Stimulated activated CD8-positive, alpha-beta memory T cell treated with anti-CD3 and anti-CD28 coated beads, Interleukin-12 subunit alpha, Interleukin-12 subunit beta, amount 100 ng/mL, for 4 hours (primary cell): Measurements from ENCODE around the gene KCNAB3.
"Not testable (repeated sequence)": the region's sequence is repeated elsewhere in the genome, so short reads cannot be mapped to it uniquely, and the experiment has no call there.

Experiments
- DNase-seq: peaks from one replicate; pipeline ENCODE4 v3.0.0-alpha.2; 2020; ENCODE audit warnings: low read depth

The KCNAB3 gene

DNA sequence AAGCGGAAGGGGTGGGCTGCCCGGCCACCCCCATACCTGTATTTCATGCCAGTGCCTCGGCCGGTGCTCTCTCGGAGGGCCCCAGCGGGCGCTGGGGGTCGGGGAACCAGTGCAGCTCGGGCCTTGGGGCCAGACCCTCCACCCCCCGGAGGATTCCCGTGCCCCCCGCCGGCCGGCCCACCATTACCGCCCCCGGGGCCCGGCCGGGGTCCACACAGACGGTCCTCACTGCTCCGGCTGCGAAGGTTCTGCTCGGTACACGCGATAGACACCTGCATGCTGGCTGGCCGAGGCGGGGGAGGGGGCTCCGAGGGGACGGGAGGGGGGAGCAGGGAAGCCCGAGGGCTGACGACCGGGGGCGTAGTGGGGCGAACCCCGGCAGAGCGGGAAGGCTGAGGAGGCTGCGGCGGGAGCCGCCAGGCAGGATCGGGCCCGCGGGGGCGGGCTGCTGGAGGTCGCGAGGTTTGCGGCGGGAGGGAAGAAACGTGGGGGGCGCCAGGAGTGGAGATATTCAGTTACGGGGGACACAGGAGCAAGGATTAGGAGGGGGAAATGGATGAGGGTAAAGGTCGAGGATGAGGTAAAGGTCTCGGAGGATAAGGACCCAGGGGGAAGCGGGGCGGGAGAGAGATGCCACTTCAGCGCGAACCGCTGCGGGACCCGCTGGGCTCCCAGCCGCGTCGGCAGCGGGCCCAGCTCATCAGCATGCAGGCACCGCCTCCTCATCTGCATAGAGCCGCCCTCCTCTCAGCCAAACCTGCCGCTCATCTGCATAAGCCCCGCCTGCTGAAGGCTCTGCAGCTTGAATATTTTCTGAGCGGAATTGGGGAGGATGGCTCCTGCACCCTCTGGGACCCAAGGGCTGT lies at the start of gene KCNAB3:
KCNAB3 (minus strand) TSS at position 699 of the 866 bp plus-strand sequence; CDS start at position 278, 421 bp downstream.
- DNase-seq = no peak

DNA sequence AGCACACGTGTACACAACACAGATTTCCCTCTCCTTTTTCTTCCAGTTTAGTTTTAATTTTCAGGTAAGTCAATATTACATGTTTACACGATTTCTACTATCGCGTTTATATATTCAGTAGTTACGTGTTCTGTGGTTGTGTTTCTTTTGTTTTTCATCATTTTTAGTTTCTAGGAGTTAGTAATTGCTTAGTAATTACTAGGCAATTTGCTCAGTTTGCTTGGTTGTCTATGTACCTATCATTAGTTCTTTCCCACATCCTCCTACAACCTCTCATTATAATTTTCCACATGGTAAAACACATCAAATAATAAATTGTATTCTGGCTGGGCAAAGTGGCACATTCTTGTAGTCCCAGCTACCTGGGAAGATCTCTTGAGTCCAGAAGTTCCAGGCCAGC lies 48.1 kb upstream of the KCNAB3 start:
- no peak for DNase-seq

DNA sequence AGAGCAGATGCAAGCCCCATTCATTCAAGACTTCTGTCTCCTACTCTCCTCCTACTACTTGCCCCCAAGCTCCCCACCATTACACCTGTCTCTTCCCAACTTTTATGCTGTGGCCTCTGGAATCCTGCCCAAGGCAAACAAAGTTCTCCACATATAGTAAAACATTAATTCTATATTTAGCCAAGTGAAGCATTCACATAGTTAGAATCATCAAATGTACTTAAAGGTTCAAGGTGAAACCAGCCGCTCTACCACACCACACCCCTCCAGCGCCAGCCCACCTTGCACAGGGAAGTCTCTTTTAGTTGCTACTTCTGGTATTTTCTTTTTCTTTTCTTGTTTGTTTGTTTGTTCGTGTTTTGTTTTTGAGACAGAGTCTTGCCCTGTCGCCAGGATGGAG lies 47.4 kb upstream of the KCNAB3 start:
- DNase-seq = no peak

DNA sequence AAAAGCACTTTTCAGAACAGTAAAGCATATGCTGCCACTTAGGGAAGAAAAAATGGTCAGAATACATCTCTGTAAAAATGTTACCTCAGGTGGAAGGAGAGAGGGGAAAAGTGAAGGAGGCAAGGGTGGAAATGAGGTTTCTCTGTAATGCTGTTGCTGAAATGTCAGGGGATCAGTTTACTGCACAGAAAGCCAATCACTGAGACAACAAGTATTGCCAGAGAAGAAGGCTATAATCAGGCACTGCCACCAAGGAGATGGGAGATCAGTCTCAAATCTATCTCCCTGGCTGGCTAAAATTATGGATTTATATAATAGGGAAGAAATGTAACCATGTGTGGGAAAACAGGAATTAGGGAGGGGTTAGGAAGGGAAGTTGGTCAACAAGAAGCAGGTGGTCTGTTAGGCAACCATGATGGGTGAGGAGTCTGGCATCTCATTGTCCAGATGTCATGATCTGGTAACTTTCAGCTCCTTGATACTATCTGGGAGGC lies 45.0 kb upstream of the KCNAB3 start:
- no peak for DNase-seq

DNA sequence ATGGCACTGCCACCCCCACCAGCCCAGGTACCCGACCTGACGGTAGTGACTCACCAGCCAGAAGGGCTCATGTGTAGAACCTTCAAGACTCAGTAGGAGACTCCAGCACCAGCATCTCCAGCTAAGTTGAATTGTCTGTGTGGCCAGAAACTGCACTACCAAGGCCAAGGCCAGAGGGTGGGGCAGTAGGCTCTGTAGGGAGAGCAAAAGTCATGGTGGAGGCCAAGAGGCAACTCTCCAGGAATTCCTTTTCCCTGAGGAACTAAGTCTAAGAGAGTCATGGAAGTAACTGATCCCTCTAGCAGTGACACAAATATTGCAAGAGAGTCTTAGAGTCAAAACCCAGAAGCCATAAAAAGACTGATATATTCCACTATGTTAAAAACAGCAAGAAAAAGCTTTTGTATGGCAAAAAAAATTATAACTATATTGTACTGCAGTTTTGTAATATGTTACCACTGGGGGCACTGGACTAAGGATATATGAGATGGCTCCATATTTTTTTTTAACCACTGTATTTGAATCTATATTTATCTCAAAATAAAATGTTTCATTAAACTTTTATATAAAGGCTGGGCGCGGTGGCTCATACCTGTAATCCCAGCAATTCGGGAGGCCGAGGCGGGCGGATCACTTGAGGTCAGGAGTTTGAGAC lies 42.6 kb upstream of the KCNAB3 start:
- DNase-seq = no peak

DNA sequence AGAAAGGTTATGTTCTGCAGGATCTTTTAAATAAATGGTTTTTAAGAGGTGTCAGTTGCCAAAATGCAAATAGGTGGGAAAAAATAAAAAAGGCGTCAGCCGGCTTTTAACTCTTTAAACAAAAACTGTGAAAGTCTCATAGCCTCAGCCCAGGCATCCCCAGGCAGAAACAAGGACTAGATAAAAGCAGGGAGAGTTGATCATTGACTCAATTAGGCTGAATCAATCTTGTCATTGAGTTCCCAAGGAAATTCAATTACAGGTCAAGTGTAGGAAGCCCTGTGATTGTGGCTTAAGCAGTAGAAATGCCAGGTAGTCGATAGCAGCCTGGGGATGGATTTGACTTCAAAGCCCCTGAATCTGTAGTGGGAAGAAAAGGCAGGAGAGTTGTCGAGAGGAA lies 42.0 kb upstream of the KCNAB3 start:
- DNase-seq = no peak

DNA sequence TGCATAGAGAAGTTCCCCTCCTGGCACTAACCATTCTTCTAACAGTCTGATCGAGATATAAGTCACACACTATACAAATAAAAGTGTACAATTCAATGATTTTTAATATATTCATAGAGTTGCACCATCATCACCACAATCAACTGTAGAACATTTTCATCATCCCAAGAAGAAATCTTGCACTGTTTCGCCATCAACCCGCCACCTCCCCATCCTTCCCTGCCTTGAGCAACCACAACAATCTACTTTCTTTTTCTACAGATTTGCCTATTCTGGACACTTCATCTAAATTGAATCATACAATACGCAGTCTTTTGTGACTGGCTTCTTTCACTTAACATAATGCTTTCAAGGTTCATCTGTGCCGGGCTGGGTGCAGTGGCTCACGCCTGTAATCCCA lies 39.8 kb upstream of the KCNAB3 start:
- DNase-seq = no peak

DNA sequence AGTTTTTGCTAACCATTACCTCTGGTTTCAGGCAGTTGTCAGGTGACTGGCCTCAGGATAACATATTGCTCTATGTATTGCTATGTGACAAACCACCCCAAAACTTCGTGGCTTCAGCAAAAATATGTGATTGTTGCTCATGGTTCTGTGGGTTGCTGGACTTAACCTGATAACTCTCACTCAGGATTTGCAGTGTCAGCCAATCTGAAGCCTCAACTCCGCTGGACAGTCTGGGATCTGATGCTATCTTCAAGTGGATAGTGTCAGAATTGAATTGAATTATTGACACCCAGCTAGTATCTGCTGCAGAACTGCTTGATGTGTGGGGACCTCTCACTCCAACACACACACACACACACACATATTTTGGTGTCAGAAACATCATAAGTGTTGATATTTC lies 38.1 kb upstream of the KCNAB3 start:
- no peak for DNase-seq

DNA sequence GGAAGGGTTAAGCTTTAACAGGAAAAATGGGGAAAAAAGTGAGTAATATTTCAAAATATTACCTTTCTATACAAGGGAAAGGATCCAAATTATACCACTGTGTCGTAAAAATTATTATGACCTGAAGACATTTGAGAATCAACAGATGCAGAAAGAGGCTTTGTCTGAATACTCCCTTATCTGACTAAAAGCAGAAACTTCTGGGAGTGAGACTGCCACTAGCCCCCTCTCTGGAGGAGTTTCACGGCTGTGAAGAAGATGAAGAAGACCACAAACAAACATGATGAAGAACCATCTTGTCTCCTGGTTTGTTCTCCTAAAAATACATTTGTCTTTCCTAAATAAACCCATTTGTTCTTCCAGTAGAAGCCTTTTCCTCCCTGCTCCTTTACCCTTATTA lies 31.8 kb upstream of the KCNAB3 start:
- DNase-seq = no peak

DNA sequence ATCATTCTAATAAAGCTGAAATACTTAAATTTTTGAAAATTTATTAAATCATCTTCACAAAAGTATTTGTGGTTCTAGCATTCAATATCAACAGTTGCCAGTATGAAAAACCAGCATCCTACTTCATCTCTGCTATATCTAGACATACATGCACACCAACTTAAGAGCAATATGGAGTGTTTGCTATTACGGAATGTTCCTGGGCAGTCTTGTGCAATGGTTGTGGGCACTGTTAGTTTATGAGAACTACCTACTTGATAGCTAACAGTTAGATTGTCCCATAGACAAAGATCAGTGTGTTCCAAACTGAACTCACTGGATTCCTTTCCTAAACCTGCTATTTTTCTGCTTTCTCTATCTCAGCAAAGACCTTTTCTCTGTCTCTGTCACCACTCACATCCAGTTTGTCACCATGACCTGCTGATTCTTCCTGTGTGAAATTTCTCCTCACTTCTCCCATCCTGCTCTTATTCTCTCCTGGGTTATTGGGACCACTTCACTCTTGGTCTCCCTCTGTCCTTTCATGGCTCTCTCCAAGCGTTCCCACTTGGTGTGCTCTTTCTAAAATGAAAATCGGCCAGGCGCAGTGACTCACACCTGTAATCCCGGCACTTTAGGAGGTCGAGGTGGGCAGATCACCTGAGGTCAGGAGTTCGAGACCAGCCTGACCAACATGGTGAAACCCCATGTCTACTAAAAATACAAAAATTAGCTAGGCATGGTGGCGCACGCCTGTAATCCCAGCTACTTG lies 30.0 kb upstream of the KCNAB3 start:
- DNase-seq = no peak

DNA sequence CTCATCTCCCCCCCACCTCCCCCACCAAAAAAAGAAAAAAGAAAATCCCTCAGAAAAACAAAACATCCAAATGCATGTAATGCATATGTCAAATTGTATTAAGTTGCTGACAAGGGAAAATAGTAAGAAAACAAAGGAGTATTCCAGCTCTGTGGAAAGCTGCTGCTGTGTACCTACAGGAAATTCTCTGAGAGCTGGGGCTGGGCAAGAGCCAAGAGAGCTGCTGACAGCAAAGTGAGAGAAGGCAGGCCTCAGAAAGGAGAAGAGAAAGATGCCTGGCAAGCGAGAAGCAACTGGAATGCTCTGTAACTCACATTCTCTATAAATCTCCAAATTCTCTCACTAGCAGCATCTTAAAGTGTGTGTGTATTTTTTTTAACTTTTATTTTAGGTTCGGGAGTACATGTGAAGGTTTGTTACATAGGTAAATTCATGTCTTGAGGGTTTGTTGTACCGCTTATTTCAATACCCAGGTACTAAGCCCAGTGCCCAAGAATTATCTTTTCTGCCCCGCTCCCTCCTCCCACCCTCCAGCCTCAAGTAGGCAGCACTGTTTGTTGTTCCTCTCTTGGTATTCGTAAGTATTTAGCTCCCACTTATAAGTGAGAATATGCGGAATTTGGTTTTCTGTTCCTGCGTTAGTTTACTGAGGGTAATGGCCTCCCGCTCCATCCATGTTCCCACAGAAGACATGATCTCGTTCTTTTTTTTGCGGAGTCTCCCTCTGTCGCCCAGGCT lies 26.7 kb upstream of the KCNAB3 start:
- no peak for DNase-seq

DNA sequence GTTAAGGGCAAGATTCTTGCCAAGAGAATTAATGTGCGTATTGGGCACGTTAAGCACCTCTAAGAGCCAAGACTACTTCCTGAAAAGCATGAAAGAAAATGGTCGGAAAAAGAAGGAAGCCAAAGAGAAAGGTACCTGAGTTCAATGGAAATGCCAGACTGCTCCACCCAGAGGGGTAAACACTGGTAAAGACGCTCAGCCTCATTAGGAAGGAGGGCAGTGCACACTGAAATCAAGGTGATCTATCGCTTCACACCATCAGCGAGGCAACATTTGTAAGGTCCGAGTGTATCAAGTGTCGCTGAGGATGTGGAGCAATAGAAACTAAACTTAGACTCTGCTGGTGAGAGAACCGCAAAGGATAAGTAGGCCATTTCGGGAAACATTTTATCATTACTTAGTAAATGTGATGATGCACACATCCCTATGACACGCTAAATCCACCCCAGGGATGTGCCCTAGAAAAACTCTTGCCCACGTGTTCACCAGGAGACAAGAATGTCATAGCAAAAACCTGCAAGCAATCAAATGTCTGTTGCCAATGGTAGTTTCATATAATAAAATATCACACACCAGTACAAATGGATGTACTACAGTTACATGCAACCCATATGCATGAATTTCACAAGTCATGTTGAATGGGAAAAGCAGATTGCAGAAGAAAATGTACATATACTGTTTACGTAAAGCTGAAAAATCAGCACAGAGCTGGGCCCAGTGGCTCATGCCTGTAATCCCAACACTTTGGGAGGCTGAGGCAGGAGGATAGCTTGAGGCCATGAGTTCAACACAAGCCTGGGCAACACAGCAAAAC lies 26.0 kb upstream of the KCNAB3 start:
- DNase-seq = no peak

DNA sequence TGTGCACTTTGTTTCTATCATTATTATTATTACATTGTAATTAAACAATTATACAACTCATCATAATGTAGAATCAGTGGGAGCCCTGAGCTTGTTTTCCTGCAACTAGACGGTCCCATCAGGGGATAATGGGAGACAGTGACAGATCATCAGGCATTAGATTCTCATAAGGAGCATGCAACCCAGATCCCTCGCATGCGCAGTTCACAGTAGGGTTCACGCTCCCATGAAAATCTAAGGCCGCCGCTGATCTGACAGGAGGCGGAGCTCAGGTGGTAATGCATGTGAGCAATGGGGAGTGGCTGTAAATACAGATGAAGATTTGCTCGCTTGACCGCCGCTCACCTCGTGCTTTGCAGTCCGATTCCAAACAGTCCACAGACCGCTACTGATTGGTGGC lies 23.6 kb upstream of the KCNAB3 start:
- not testable (repeated sequence) for DNase-seq

DNA sequence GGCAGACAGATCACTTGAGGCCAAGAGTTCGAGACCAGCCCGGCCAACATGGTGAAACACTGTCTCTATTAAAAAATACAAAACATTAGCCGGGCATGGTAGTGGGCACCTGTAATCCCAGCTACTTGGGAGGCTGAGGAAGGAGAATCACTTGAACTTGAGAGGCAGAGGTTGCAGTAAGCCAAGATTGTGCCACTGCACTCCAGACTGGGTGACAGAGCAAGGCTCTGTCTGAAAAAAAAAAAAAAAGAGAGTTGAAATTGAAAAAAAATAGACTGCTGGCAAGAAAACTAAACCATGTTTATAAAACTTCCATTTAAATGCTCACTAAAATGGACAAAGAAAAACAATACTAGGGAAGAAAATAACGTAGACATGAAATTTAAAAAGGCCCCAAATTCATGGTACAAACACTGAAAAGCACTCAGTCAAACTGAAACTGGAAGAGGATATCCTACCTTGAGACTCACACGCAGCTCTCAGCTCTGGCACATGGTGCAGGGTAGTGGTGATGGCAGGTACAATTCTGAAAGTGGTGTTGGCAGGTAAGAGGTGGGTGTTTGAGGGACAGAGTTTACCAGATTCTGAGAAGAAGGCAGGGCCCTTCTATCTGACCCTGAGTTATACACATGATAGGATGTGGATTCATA lies 21.6 kb upstream of the KCNAB3 start:
- DNase-seq = no peak

DNA sequence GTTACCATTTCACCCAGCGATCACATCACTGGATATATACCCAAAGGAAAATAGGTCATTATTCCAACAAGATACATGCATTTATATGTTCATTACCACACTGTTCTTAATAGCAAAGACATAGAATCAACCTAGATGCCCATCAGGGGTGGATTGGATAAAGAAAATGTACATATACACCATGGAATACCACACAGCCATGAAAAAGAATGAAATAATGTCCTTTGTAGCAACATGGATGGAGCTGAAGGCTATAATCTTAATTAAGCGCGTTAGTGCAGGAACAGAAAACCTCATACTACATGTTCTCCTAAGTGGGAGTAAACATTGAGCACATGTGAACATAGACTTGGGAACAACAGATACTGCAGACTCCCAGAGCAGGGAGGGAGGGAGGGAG lies 20.9 kb upstream of the KCNAB3 start:
- DNase-seq = no peak

DNA sequence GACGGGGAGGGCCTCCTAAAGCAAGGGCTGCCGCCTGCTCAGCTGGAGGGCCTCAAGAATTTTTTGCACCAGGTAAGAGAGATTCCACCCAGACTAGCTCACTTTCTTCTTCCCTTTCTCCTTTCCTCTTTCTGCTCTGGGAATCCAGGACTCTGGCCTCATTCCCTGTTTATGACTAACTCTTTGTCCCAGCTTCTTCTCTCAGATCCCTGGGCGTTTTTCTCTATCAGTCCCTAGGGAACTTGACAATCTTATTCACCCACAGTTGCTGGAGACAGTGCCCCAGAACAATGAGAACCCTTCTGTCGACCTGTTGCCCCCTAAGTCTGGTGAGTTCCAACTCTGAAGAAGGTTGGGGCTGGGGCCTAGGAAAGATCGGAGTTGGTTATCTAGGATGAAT lies 18.0 kb upstream of the KCNAB3 start:
- no peak for DNase-seq

DNA sequence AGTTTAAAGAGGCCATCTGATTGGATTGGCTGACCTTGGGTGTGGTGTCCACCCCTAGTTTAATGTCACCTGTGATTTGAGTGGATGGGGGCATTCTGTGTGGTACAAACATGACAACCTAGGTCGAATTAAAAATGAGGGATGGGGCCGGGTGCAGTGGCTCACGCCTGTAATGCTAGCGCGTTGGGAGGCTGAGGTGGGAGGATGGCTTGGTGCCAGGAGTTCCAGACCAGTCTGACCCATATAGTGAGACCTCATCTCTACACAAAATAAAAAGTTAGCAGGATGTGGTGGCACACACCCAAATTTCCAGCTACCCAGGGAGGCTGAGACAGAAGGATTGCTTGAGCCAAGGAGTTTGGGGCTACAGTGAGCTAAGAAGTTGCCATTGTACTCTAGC lies 16.8 kb upstream of the KCNAB3 start:
- DNase-seq = no peak

DNA sequence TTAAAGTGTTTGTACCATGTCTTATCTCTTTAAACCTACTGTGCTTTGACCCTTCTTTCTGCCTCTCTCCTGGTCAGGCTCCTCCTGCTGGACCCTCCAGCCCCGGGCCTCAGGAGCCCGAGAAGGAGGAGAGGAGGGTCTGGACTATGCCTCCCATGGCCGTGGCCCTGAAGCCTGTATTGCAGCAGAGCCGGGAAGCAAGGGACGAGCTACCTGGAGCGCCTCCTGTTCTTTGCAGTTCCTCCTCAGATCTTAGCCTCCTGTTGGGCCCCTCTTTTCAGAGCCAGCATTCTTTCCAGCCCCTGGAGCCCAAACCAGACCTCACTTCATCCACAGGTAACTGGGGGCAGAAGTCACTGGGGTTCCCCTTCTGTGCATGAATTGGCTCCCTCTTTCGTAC lies 16.0 kb upstream of the KCNAB3 start:
- no peak for DNase-seq

DNA sequence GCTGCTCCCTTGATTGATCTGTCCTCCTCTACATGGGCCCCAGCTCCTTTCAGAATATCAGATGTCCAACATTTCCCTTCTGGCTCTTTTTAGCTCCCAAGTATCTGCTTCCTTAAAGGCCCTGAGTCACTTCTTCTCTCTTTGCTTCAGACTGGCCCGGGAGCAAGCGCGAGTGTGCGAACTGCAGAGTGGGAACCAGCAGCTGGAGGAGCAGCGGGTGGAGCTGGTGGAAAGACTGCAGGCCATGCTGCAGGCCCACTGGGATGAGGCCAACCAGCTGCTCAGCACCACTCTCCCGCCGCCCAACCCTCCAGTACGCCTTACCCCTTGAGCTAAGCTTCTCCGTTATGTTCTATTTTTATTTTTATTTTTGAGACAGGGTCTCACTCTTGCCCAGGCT lies 14.7 kb upstream of the KCNAB3 start:
- no peak for DNase-seq

DNA sequence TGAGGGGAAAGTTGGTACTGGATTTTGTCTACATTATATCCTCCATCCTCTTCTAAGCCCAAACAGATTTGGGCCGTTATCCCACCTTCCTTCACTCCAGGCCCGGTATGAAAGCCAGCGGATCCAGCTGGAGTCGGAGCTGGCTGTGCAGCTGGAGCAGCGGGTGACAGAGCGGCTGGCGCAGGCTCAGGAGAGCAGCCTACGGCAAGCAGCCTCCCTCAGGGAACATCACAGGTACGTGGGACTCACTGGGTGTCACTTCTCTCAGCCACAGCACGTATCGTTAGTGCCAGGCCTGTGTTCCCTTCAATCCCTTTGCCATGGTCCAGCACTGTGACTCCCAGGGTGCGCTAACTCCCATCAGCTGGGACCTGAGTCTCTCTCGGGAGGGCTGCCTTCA lies 13.6 kb upstream of the KCNAB3 start:
- DNase-seq = no peak

DNA sequence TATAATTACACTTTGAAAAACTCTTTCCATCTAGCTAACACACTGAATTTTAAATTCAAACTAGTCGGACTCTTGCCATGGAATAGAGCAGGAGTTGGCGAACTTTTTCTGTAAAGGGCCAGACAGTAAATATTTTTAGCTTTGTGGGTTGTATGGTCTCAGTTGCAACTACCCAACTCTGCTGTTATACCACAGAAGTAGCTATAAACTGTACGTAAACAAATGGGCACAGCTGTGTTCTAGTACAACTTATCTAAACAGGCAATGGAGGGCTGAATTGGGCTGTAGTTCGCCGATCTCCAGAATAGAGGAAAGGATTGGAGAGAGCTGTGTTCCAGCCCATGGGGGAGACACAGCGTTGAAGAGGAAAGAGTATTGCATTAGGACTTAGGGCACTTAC lies 11.1 kb upstream of the KCNAB3 start:
- DNase-seq = no peak
